Measurements from ENCODE around the gene ALX4. TPM values are rescaled to one million over a fixed set of nuclear protein-coding genes. Genes with fewer than 3 reads are reported as not detected.

ALX4 gene
- total RNA-seq, 4 donors from 2014 or later, result 0.26 to 2.5 (median 0.73) TPM; not detected in 1

GRCh38 chr11:44271286-44271685 is 38.7 kb downstream of the ALX4 start:
- no peaks in the 10 kb centered on the region for H3K27me3 ChIP-seq
- no peaks in the 10 kb centered on the region for H3K9me3 ChIP-seq
- TF ChIP-seq POLR2A (IDR thresholded peaks at IDR 0.05) (no peak), CTCF (IDR thresholded peaks at IDR 0.05) (no peak)
- H3K4me1 ChIP-seq, result peaks cover 0 to 4% of the 10 kb centered on the region in 2 donors
- no peaks in the 10 kb centered on the region for H3K36me3 ChIP-seq
- no peak for DNase-seq
- intact Hi-C loops (cut with DNase I; ENCODE audit: low total_unique reads), result no loop called here
- no peak overlapping the region for H3K4me3 ChIP-seq
- peak overlapping the region in 1 of 2 donors; percentile 72 for H3K27ac ChIP-seq

- TF ChIP-seq POLR2A (IDR thresholded peaks at IDR 0.05), result no peak
- TF ChIP-seq CTCF (IDR thresholded peaks at IDR 0.05), result no peak
- no peak for DNase-seq
- intact Hi-C loops (cut with DNase I; ENCODE audit: low total_unique reads), result no loop called here
- Histone ChIP-seq H3K4me1 (peaks cover 0 to 4% of the 10 kb centered on the region in 2 donors), H3K27me3 (no peaks in the 10 kb centered on the region), H3K36me3 (no peaks in the 10 kb centered on the region), H3K9me3 (no peaks in the 10 kb centered on the region), H3K27ac (peak overlapping the region; percentile 69 to 72), H3K4me3 (no peak overlapping the region)
These were observed 39.3 kb downstream of the ALX4 start for GRCh38 chr11:44270403-44271273.

- Histone ChIP-seq H3K4me1 (peaks cover 0 to 4% of the 10 kb centered on the region in 2 donors), H3K27me3 (no peaks in the 10 kb centered on the region), H3K27ac (peak overlapping the region; percentile 69 to 72), H3K9me3 (no peaks in the 10 kb centered on the region), H3K4me3 (peak overlapping the region in 1 of 2 donors; percentile 7), H3K36me3 (no peaks in the 10 kb centered on the region)
- peak; percentile 59 to 63 for DNase-seq
- TF ChIP-seq POLR2A (IDR thresholded peaks at IDR 0.05) (no peak), CTCF (IDR thresholded peaks at IDR 0.05) (no peak)
- intact Hi-C loops (cut with DNase I; ENCODE audit: low total_unique reads), result no loop called here
These were observed 40.3 kb downstream of the ALX4 start for GRCh38 chr11:44269369-44270351.

- H3K9me3 ChIP-seq, result no peaks in the 10 kb centered on the region
- H3K27ac ChIP-seq, result peak overlapping the region in 1 of 2 donors; percentile 72
- DNase-seq, result no peak
- H3K36me3 ChIP-seq, result no peaks in the 10 kb centered on the region
- TF ChIP-seq CTCF (IDR thresholded peaks at IDR 0.05), result no peak
- no peak for TF ChIP-seq POLR2A (IDR thresholded peaks at IDR 0.05)
- H3K4me1 ChIP-seq, result peaks cover 0 to 4% of the 10 kb centered on the region in 2 donors
- no peak overlapping the region for H3K4me3 ChIP-seq
- intact Hi-C loops (cut with DNase I; ENCODE audit: low total_unique reads), result no loop called here
- H3K27me3 ChIP-seq, result no peaks in the 10 kb centered on the region
These were observed 41.3 kb downstream of the ALX4 start for GRCh38 chr11:44268614-44269080.

All from uterus (tissue), 4 donors.